ENCODE measurements around the gene COX5B.
"Not testable (repeated sequence)": the region's sequence is repeated elsewhere in the genome, so short reads cannot be mapped to it uniquely, and the experiment has no call there.

DNA sequence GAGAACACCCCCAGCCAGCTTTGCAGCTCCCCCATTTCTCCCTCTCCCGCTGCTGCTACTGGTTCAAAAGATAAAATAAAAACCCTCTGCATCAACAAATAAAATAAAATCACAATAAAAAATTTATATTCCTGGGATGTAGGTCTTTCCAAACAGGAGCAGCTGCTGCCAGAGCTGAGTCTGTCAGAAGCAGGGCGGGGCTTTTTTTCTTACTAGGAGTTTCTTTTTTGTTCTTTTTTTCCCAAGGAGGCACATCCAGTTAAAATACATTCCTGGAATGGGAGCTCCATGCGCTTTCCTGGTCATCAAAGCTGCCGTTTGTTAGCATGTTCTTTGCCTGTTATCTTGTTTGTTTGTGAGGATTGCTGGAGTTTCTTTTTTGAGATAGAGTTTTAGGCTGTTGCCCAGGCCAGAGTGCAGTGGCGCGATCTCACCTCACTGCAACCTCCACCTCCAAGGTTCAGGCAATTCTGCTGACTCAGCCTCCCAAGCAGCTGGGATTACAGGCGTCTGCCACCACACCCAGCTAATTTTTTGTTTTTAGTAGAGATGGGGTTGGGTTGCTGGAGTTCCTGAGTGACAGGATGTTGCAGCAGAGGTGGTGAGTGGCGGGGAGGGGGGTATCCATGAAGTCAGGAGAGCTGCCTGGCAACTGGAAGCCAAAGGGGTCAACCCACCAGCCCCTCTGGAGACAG lies 20.4 kb upstream of the COX5B start:
- TF ChIP-seq CTCF (conservative IDR thresholded peaks at IDR 0.05 in 1 of 2, IDR thresholded peaks at IDR 0.05 in 1 of 2; ENCODE audit: extremely low read depth in 1 of 2, insufficient read depth in 1 of 2, low read depth in 1 of 2, low read length in 2 of 2); EZH2 (IDR thresholded peaks at IDR 0.05; ENCODE audit: borderline replicate concordance, low read length): not testable (repeated sequence)

All from mammary epithelial cell (primary cell).